HEK293 (cell line): ENCODE measurements around the gene ING1.

ENCODE experiments used
- FEZF1 ChIP-seq: fragments of 450-650 bp; formaldehyde crosslinking; IDR thresholded peaks from 2 replicates; pipeline ENCODE4 v1.5.1; 2016; ENCODE audit warnings: missing biosample characterization, missing genetic modification characterization
- GLI4 ChIP-seq: fragments of 450-650 bp; formaldehyde crosslinking; IDR thresholded peaks from 2 replicates; pipeline ENCODE4 v1.5.1; 2016; ENCODE audit warnings: missing biosample characterization, missing genetic modification characterization
- HOXA7 ChIP-seq: sonication (generic); formaldehyde crosslinking; IDR thresholded peaks from 2 replicates; pipeline ENCODE4 v1.8.1; 2022; ENCODE audit warnings: missing genetic modification reagents, borderline replicate concordance
- HOXD13 ChIP-seq: sonication (generic); formaldehyde crosslinking; IDR thresholded peaks from 2 replicates; pipeline ENCODE4 v1.8.0; 2022; ENCODE audit warnings: missing genetic modification reagents, borderline replicate concordance
- SETDB1 ChIP-seq: IDR thresholded peaks from one replicate; pipeline ENCODE4 v1.6.1; 2017; ENCODE audit warnings: mild to moderate bottlenecking, low read length, moderate library complexity, mixed read lengths; ENCODE audit not compliant: insufficient read length
- ZFHX2 ChIP-seq: fragments of 450-650 bp; formaldehyde crosslinking; conservative IDR thresholded peaks from 2 replicates; pipeline ENCODE4 v1.5.1; 2016; ENCODE audit warnings: missing biosample characterization, missing genetic modification characterization
- ZNF10 ChIP-seq: fragments of 450-650 bp; formaldehyde crosslinking; IDR thresholded peaks from 2 replicates; pipeline ENCODE4 v1.5.1; 2017; ENCODE audit warnings: missing biosample characterization, missing genetic modification characterization
- ZNF112 ChIP-seq: fragments of 450-650 bp; formaldehyde crosslinking; IDR thresholded peaks from 2 replicates; pipeline ENCODE4 v1.5.0; 2017; ENCODE audit warnings: missing biosample characterization, missing genetic modification characterization
- ZNF19 ChIP-seq: fragments of 450-650 bp; formaldehyde crosslinking; IDR thresholded peaks from 2 replicates; pipeline ENCODE4; 2016; ENCODE audit warnings: missing biosample characterization, missing genetic modification characterization, low read depth
- ZNF202 ChIP-seq: fragments of 450-650 bp; formaldehyde crosslinking; IDR thresholded peaks from 2 replicates; pipeline ENCODE4 v1.5.1; 2016; ENCODE audit warnings: missing biosample characterization, missing genetic modification characterization, borderline replicate concordance
- ZNF23 ChIP-seq: fragments of 450-650 bp; formaldehyde crosslinking; IDR thresholded peaks from 2 replicates; pipeline ENCODE4 v1.5.1; 2016; ENCODE audit warnings: missing biosample characterization, missing genetic modification characterization, borderline replicate concordance
- ZNF24 ChIP-seq: fragments of 450-650 bp; formaldehyde crosslinking; IDR thresholded peaks from 2 replicates; pipeline ENCODE4 v1.5.1; 2016; ENCODE audit warnings: missing biosample characterization, missing genetic modification characterization
- ZNF292 ChIP-seq: fragments of 450-650 bp; formaldehyde crosslinking; IDR thresholded peaks from 2 replicates; pipeline ENCODE4 v1.5.1; 2016; ENCODE audit warnings: low read depth, missing biosample characterization, missing genetic modification characterization, borderline replicate concordance
- ZNF324 ChIP-seq: fragments of 450-650 bp; formaldehyde crosslinking; IDR thresholded peaks from 2 replicates; pipeline ENCODE4 v1.5.1; 2016; ENCODE audit warnings: missing biosample characterization, missing genetic modification characterization
- ZNF335 ChIP-seq: fragments of 450-650 bp; formaldehyde crosslinking; conservative IDR thresholded peaks from 2 replicates; pipeline ENCODE4 v1.5.1; 2016; ENCODE audit warnings: missing biosample characterization, missing genetic modification characterization
- ZNF404 ChIP-seq: fragments of 450-650 bp; formaldehyde crosslinking; IDR thresholded peaks from 2 replicates; pipeline ENCODE4 v1.5.1; 2017; ENCODE audit warnings: missing biosample characterization, missing genetic modification characterization
- ZNF433 ChIP-seq: fragments of 450-650 bp; formaldehyde crosslinking; IDR thresholded peaks from 2 replicates; pipeline ENCODE4 v1.5.1; 2016; ENCODE audit warnings: missing biosample characterization, missing genetic modification characterization, low read depth
- ZNF473 ChIP-seq: fragments of 450-650 bp; formaldehyde crosslinking; IDR thresholded peaks from 2 replicates; pipeline ENCODE4 v1.5.1; 2017; ENCODE audit warnings: missing biosample characterization, missing genetic modification characterization
- ZNF529 ChIP-seq: fragments of 450-650 bp; formaldehyde crosslinking; IDR thresholded peaks from 2 replicates; pipeline ENCODE4 v1.5.1; 2017; ENCODE audit warnings: missing genetic modification characterization, missing biosample characterization; ENCODE audit not compliant: insufficient replicate concordance
- ZNF555 ChIP-seq: fragments of 450-650 bp; formaldehyde crosslinking; conservative IDR thresholded peaks from 2 replicates; pipeline ENCODE4 v1.5.1; 2017; ENCODE audit warnings: missing biosample characterization, mild to moderate bottlenecking, missing genetic modification characterization, inconsistent platforms
- ZNF585B ChIP-seq: fragments of 450-650 bp; formaldehyde crosslinking; IDR thresholded peaks from 2 replicates; pipeline ENCODE4 v1.5.1; 2016; ENCODE audit warnings: missing biosample characterization, missing genetic modification characterization
- ZNF596 ChIP-seq: fragments of 450-650 bp; IDR thresholded peaks from 2 replicates; pipeline ENCODE4 v1.5.0; 2018; ENCODE audit warnings: missing biosample characterization, mild to moderate bottlenecking, missing genetic modification characterization, moderate library complexity
- ZNF629 ChIP-seq: fragments of 450-650 bp; formaldehyde crosslinking; IDR thresholded peaks from 2 replicates; pipeline ENCODE4 v1.5.1; 2017; ENCODE audit warnings: missing biosample characterization, missing genetic modification characterization
- ZNF747 ChIP-seq: fragments of 450-650 bp; formaldehyde crosslinking; IDR thresholded peaks from 2 replicates; pipeline ENCODE4 v1.5.1; 2016; ENCODE audit warnings: missing biosample characterization, missing genetic modification characterization
- ZNF776 ChIP-seq: fragments of 450-650 bp; formaldehyde crosslinking; IDR thresholded peaks from 2 replicates; pipeline ENCODE4 v1.5.0; 2017; ENCODE audit warnings: missing biosample characterization, missing genetic modification characterization, borderline replicate concordance
- ZNF830 ChIP-seq: fragments of 450-650 bp; IDR thresholded peaks from 2 replicates; pipeline ENCODE4 v1.5.0; 2018; ENCODE audit warnings: missing biosample characterization, missing genetic modification characterization, low read depth, mild to moderate bottlenecking, moderate library complexity
- ZSCAN23 ChIP-seq: fragments of 450-650 bp; formaldehyde crosslinking; IDR thresholded peaks from 2 replicates; pipeline ENCODE4 v1.5.1; 2016; ENCODE audit warnings: missing biosample characterization, missing genetic modification characterization
- ZXDB ChIP-seq: fragments of 450-650 bp; formaldehyde crosslinking; IDR thresholded peaks from 2 replicates; pipeline ENCODE4 v1.5.1; 2016; ENCODE audit warnings: missing biosample characterization, missing genetic modification characterization
- TF ChIP-seq, protein P1 (sequence below): fragments of 450-650 bp; formaldehyde crosslinking; IDR thresholded peaks from 2 replicates; pipeline ENCODE4 v1.5.1; 2016; ENCODE audit warnings: missing biosample characterization, missing genetic modification characterization, borderline replicate concordance
- TF ChIP-seq, protein P2 (sequence below): fragments of 450-650 bp; formaldehyde crosslinking; conservative IDR thresholded peaks from 2 replicates; pipeline ENCODE4 v1.5.1; 2016; ENCODE audit warnings: low read depth, missing biosample characterization, missing genetic modification characterization
- TF ChIP-seq, protein P3 (sequence below): fragments of 450-650 bp; formaldehyde crosslinking; IDR thresholded peaks from 2 replicates; pipeline ENCODE4 v1.5.1; 2016; ENCODE audit warnings: missing biosample characterization, missing genetic modification characterization
- TF ChIP-seq, protein P4 (sequence below): fragments of 450-650 bp; formaldehyde crosslinking; IDR thresholded peaks from 2 replicates; pipeline ENCODE4 v1.5.1; 2016; ENCODE audit warnings: missing biosample characterization, missing genetic modification characterization

The ING1 gene

DNA sequence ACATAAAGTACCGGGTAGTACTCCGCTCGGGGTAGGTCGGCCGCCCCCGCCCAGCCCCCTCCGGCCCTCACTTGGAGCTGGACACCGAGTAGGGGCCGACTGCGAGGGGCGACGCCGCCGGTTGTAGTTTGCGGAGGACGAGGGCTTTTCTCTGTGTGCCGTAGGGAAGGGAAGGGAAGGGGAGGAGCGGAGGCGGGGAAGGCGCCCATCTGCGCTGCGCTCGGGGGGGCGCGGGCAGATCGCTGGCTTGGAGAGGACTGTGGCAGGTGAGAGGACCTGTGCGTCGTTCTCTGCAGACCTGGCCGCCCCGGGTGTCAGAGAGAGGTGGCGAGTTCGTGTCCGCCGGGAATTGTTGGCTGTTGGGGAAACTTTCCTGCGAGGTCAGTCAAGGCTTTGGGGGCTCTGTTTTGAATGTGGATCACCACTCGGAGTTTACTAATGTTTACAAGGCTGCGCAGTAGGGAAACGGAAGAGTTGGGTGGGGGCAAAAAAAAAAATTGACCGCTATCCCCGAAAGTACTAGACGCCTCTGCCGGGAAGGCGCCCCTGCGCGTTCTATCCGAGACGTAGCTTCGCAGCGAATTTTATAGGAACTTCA lies 1.4 kb downstream of the ING1 start (continued):
- TF ChIP-seq ZNF555 (no peak), ZNF19 (no peak), HOXD13 (no peak), ZXDB (tag by site-specific recombination) (peak; percentile 95), ZNF433 (no peak), ZNF830 (tag by site-specific recombination) (no peak), ZNF112 (tag by site-specific recombination) (no peak), ZNF629 (tag by site-specific recombination) (peak; percentile 77), ZNF473 (tag by site-specific recombination) (no peak), ZSCAN23 (peak; percentile 66; the same call in 1 of the 2 replicates), ZNF747 (tag by site-specific recombination) (no peak), ZNF404 (tag by site-specific recombination) (no peak), ZNF529 (tag by site-specific recombination) (no peak), ZNF23 (no peak), ZNF585B (no peak), SETDB1 (no peak), ZNF10 (tag by site-specific recombination) (no peak), FEZF1 (no peak), HOXA7 (CRISPR knock-in tag) (no peak), ZNF776 (no peak), ZNF324 (tag by site-specific recombination) (peak; percentile 83), ZNF596 (no peak), ZNF24 (tag by site-specific recombination) (peak; percentile 70; the same call in 1 of the 2 replicates), GLI4 (peak; percentile 85; the same call in 1 of the 2 replicates), ZNF335 (tag by site-specific recombination) (0 out of 2 replicates have a peak, but pooled peaks have one; percentile 39), ZNF292 (tag by site-specific recombination) (no peak), ZFHX2 (tag by site-specific recombination) (peak; percentile 77), ZNF202 (tag by site-specific recombination) (no peak)
- TF ChIP-seq, protein P1, sequence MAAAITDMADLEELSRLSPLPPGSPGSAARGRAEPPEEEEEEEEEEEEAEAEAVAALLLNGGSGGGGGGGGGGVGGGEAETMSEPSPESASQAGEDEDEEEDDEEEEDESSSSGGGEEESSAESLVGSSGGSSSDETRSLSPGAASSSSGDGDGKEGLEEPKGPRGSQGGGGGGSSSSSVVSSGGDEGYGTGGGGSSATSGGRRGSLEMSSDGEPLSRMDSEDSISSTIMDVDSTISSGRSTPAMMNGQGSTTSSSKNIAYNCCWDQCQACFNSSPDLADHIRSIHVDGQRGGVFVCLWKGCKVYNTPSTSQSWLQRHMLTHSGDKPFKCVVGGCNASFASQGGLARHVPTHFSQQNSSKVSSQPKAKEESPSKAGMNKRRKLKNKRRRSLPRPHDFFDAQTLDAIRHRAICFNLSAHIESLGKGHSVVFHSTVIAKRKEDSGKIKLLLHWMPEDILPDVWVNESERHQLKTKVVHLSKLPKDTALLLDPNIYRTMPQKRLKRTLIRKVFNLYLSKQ (tag by site-specific recombination), result no peak
- TF ChIP-seq, protein P2, sequence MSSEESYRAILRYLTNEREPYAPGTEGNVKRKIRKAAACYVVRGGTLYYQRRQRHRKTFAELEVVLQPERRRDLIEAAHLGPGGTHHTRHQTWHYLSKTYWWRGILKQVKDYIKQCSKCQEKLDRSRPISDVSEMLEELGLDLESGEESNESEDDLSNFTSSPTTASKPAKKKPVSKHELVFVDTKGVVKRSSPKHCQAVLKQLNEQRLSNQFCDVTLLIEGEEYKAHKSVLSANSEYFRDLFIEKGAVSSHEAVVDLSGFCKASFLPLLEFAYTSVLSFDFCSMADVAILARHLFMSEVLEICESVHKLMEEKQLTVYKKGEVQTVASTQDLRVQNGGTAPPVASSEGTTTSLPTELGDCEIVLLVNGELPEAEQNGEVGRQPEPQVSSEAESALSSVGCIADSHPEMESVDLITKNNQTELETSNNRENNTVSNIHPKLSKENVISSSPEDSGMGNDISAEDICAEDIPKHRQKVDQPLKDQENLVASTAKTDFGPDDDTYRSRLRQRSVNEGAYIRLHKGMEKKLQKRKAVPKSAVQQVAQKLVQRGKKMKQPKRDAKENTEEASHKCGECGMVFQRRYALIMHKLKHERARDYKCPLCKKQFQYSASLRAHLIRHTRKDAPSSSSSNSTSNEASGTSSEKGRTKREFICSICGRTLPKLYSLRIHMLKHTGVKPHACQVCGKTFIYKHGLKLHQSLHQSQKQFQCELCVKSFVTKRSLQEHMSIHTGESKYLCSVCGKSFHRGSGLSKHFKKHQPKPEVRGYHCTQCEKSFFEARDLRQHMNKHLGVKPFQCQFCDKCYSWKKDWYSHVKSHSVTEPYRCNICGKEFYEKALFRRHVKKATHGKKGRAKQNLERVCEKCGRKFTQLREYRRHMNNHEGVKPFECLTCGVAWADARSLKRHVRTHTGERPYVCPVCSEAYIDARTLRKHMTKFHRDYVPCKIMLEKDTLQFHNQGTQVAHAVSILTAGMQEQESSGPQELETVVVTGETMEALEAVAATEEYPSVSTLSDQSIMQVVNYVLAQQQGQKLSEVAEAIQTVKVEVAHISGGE (tag by site-specific recombination), result peak; percentile 37; the same call in 1 of the 2 replicates
- TF ChIP-seq, protein P3, sequence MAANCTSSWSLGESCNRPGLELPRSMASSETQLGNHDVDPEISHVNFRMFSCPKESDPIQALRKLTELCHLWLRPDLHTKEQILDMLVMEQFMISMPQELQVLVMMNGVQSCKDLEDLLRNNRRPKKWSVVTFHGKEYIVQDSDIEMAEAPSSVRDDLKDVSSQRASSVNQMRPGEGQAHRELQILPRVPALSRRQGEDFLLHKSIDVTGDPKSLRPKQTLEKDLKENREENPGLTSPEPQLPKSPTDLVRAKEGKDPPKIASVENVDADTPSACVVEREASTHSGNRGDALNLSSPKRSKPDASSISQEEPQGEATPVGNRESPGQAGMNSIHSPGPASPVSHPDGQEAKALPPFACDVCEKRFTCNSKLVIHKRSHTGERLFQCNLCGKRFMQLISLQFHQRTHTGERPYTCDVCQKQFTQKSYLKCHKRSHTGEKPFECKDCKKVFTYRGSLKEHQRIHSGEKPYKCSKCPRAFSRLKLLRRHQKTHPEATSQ (tag by site-specific recombination), result no peak
- TF ChIP-seq, protein P4, sequence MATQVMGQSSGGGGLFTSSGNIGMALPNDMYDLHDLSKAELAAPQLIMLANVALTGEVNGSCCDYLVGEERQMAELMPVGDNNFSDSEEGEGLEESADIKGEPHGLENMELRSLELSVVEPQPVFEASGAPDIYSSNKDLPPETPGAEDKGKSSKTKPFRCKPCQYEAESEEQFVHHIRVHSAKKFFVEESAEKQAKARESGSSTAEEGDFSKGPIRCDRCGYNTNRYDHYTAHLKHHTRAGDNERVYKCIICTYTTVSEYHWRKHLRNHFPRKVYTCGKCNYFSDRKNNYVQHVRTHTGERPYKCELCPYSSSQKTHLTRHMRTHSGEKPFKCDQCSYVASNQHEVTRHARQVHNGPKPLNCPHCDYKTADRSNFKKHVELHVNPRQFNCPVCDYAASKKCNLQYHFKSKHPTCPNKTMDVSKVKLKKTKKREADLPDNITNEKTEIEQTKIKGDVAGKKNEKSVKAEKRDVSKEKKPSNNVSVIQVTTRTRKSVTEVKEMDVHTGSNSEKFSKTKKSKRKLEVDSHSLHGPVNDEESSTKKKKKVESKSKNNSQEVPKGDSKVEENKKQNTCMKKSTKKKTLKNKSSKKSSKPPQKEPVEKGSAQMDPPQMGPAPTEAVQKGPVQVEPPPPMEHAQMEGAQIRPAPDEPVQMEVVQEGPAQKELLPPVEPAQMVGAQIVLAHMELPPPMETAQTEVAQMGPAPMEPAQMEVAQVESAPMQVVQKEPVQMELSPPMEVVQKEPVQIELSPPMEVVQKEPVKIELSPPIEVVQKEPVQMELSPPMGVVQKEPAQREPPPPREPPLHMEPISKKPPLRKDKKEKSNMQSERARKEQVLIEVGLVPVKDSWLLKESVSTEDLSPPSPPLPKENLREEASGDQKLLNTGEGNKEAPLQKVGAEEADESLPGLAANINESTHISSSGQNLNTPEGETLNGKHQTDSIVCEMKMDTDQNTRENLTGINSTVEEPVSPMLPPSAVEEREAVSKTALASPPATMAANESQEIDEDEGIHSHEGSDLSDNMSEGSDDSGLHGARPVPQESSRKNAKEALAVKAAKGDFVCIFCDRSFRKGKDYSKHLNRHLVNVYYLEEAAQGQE (tag by site-specific recombination), result peak; percentile 59
